Kidney glomerular epithelial cell (primary cell): ENCODE data around the gene KRIT1.
"Not testable (repeated sequence)": the region's sequence is repeated elsewhere in the genome, so short reads cannot be mapped to it uniquely, and the experiment has no call there.

Source experiments
- DNase-seq: peaks from one replicate; lab custom pipeline; 2025; lab: John Stamatoyannopoulos, UW

The KRIT1 gene

GRCh38 chr7:92245487-92246359 lies at the start of gene KRIT1, which contains the start of gene ANKIB1:
KRIT1 (minus strand) TSS chr7:92245914; CDS start chr7:92242135, 3,779 bp downstream.
ANKIB1 (plus strand) TSS chr7:92245974; CDS start chr7:92294979, 49,005 bp downstream.
- peak; percentile 70 for DNase-seq

- no peak for DNase-seq
These were observed 49.7 kb upstream of the KRIT1 start for GRCh38 chr7:92295391-92295790.

GRCh38 chr7:92293896-92294590 lies 48.3 kb upstream of the KRIT1 start:
- no peak for DNase-seq

- DNase-seq, result no peak
These were observed 47.3 kb upstream of the KRIT1 start for GRCh38 chr7:92292981-92293380.

GRCh38 chr7:92289321-92289720 lies 43.6 kb upstream of the KRIT1 start:
- DNase-seq, result no peak

- no peak for DNase-seq
These were observed 37.2 kb upstream of the KRIT1 start for GRCh38 chr7:92282930-92283329.

GRCh38 chr7:92282221-92282814 lies 36.6 kb upstream of the KRIT1 start:
- DNase-seq, result no peak

- DNase-seq, result no peak
These were observed 35.3 kb upstream of the KRIT1 start for GRCh38 chr7:92281031-92281430.

GRCh38 chr7:92279396-92280031 lies 33.8 kb upstream of the KRIT1 start:
- no peak for DNase-seq

- DNase-seq, result no peak
These were observed 30.7 kb upstream of the KRIT1 start for GRCh38 chr7:92276460-92276864.

- DNase-seq, result no peak
These were observed 29.6 kb upstream of the KRIT1 start for GRCh38 chr7:92275327-92275726.

GRCh38 chr7:92268921-92269320 lies 23.2 kb upstream of the KRIT1 start:
- DNase-seq, result no peak

GRCh38 chr7:92266415-92267241 lies 20.9 kb upstream of the KRIT1 start:
- no peak for DNase-seq

GRCh38 chr7:92260248-92260781 lies 14.6 kb upstream of the KRIT1 start:
- DNase-seq, result no peak

GRCh38 chr7:92259610-92260247 lies 14.0 kb upstream of the KRIT1 start:
- DNase-seq, result no peak

- no peak for DNase-seq
These were observed 13.3 kb upstream of the KRIT1 start for GRCh38 chr7:92259062-92259461.

GRCh38 chr7:92255308-92255707 lies 9.6 kb upstream of the KRIT1 start:
- peak; percentile 82 for DNase-seq

- DNase-seq, result not testable (repeated sequence)
These were observed 9.1 kb upstream of the KRIT1 start for GRCh38 chr7:92254800-92255199.

- no peak for DNase-seq
These were observed 7.5 kb upstream of the KRIT1 start for GRCh38 chr7:92253251-92253650.

- no peak for DNase-seq
These were observed 5.5 kb upstream of the KRIT1 start for GRCh38 chr7:92251181-92251580.

- no peak for DNase-seq
These were observed 4.9 kb upstream of the KRIT1 start for GRCh38 chr7:92250603-92251002.
